PC-9 (cell line): ENCODE data around the gene SORT1. TPM values are rescaled to one million over a fixed set of nuclear protein-coding genes. Genes with fewer than 3 reads are reported as not detected.

ENCODE experiments used
- BruUV-seq: library from RNA; stranded (reverse); fragments of 400-500 nt; replicated peaks from 2 replicates; lab custom pipeline; 2021; lab: Mats Ljungman, UMichigan
- CTCF ChIA-PET: fragments of 300-600 bp; sonication (Branson Sonifier 250); formaldehyde crosslinking; loops from one replicate; lab custom pipeline; 2022; ENCODE audit warnings: antibody characterized with exemption; lab: Charles Lee
- POLR2A ChIA-PET: fragments of 300-600 bp; sonication (Branson Sonifier 250); formaldehyde crosslinking; loops from one replicate; lab custom pipeline; 2022; ENCODE audit warnings: antibody characterized with exemption; ENCODE audit not compliant: unreplicated experiment; lab: Charles Lee
- DNase-seq, 2 experiments: peaks; one replicate each; pipeline versions ENCODE4 v3.0.0 to v3.0.0-alpha.2; 2015 to 2022; ENCODE audit warnings: mixed read lengths in 1 of 2
- H2AFZ ChIP-seq: fragments of 200-600 bp; sonication (generic); 2 replicates; pipeline ENCODE4 v1.8.1; 2017; ENCODE audit warnings: antibody characterized with exemption
- H3F3A ChIP-seq: fragments of 200-600 bp; sonication (generic); 2 replicates; pipeline ENCODE4 v1.8.1; 2017; ENCODE audit warnings: antibody characterized with exemption, mild to moderate bottlenecking, low read depth; ENCODE audit not compliant: insufficient read depth
- H3K27ac ChIP-seq: fragments of 200-600 bp; sonication (generic); 2 replicates; pipeline ENCODE4 v1.6.1; 2016; ENCODE audit warnings: mixed run types
- H3K27me3 ChIP-seq: fragments of 200-600 bp; sonication (generic); 2 replicates; pipeline ENCODE4 v1.6.1; 2016; ENCODE audit warnings: low read depth, mixed run types; ENCODE audit not compliant: insufficient read depth
- H3K36me3 ChIP-seq: fragments of 200-600 bp; sonication (generic); 2 replicates; pipeline ENCODE4 v1.6.1; 2016; ENCODE audit warnings: low read depth, mixed run types
- H3K4me1 ChIP-seq: fragments of 200-600 bp; sonication (generic); replicated peaks from 2 replicates; pipeline ENCODE4 v1.6.1; 2016; ENCODE audit warnings: mixed run types; ENCODE audit not compliant: insufficient read depth
- H3K4me2 ChIP-seq: fragments of 200-600 bp; sonication (generic); 2 replicates; pipeline ENCODE4 v1.6.1; 2017; ENCODE audit warnings: mixed run types
- H3K4me3 ChIP-seq: fragments of 200-600 bp; sonication (generic); 2 replicates; pipeline ENCODE4 v1.6.1; 2016; ENCODE audit warnings: mixed run types
- H3K79me2 ChIP-seq: fragments of 200-600 bp; sonication (generic); 2 replicates; pipeline ENCODE4 v1.6.1; 2017; ENCODE audit warnings: low read depth, mixed run types
- H3K9me2 ChIP-seq: fragments of 200-600 bp; sonication (generic); 2 replicates; pipeline ENCODE4 v1.8.1; 2017; ENCODE audit warnings: mild to moderate bottlenecking; ENCODE audit not compliant: insufficient read depth
- H3K9me3 ChIP-seq: fragments of 200-600 bp; sonication (generic); 2 replicates; pipeline ENCODE4 v1.8.1; 2016; ENCODE audit warnings: low read depth; ENCODE audit not compliant: insufficient read depth
- H4K20me1 ChIP-seq: fragments of 200-600 bp; sonication (generic); 2 replicates; pipeline ENCODE4 v1.8.1; 2017; ENCODE audit not compliant: insufficient read depth
- CTCF ChIP-seq: fragments of 200-600 bp; sonication (generic); conservative IDR thresholded peaks from 2 replicates; pipeline ENCODE4 v1.6.1; 2017; ENCODE audit warnings: mixed run types, antibody characterized with exemption, mild to moderate bottlenecking, moderate library complexity
- EZH2 ChIP-seq: fragments of 200-600 bp; sonication (generic); IDR thresholded peaks from 2 replicates; pipeline ENCODE4 v1.8.0; 2017; ENCODE audit warnings: antibody characterized with exemption, low read depth
- intact Hi-C: fragments of 100-400 bp; cut with micrococcal nuclease; formaldehyde crosslinking; loops from one replicate; pipeline ENCODE4 v1.10.0; 2022; ENCODE audit not compliant: unreplicated experiment
- total RNA-seq: library from RNA; stranded (reverse); gene quantifications from 2 replicates; pipeline ENCODE4 v1.2.3, GENCODE V29; 2021

The SORT1 gene
- total RNA-seq, 1 experiment from 2014 or later = 25.7 TPM

- no peaks in the 10 kb centered on the region for H3K9me3 ChIP-seq
- no peaks in the 10 kb centered on the region; the same call in 1 of the 2 replicates for H3F3A ChIP-seq
- no peaks in the 10 kb centered on the region for H3K36me3 ChIP-seq
- H4K20me1 ChIP-seq = no peaks in the 10 kb centered on the region
- no peak overlapping the region for H2AFZ ChIP-seq
- no TSS peak for BruUV-seq
- ChIA-PET POLR2A (no interaction called here), CTCF (interaction anchor here (0.7 kb wide), 1 partner anchor 220 kb away, joined by 3 read pairs; no protein-coding TSS in a partner anchor)
- H3K27ac ChIP-seq = no peak overlapping the region
- H3K27me3 ChIP-seq = no peaks in the 10 kb centered on the region
- no peaks in the 10 kb centered on the region for H3K9me2 ChIP-seq
- no peak for DNase-seq
- H3K79me2 ChIP-seq = no peaks in the 10 kb centered on the region
- TF ChIP-seq EZH2 = no peak
- no peak for TF ChIP-seq CTCF
- intact Hi-C loops = no loop called here
- no peaks in the 10 kb centered on the region for H3K4me1 ChIP-seq
- no peak overlapping the region for H3K4me3 ChIP-seq
- H3K4me2 ChIP-seq = no peak overlapping the region
Measured at GRCh38 chr1:109312246-109312645, 85.5 kb downstream of the SORT1 start.

- DNase-seq = no peak
- ChIA-PET POLR2A (interaction anchor here (0.7 kb wide), 1 partner anchor 117 kb away, joined by 3 read pairs; no protein-coding TSS in a partner anchor), CTCF (no interaction called here)
- H3K79me2 ChIP-seq = no peaks in the 10 kb centered on the region
- H3K27me3 ChIP-seq = no peaks in the 10 kb centered on the region
- H3F3A ChIP-seq = no peaks in the 10 kb centered on the region; the same call in 1 of the 2 replicates
- H3K9me2 ChIP-seq = no peaks in the 10 kb centered on the region
- H3K9me3 ChIP-seq = no peaks in the 10 kb centered on the region
- H3K4me1 ChIP-seq = no peaks in the 10 kb centered on the region
- no peak for TF ChIP-seq CTCF
- TF ChIP-seq EZH2 = no peak
- no peak overlapping the region for H3K27ac ChIP-seq
- no peak overlapping the region for H2AFZ ChIP-seq
- no peaks in the 10 kb centered on the region for H3K36me3 ChIP-seq
- intact Hi-C loops = no loop called here
- H4K20me1 ChIP-seq = no peaks in the 10 kb centered on the region
- H3K4me3 ChIP-seq = no peak overlapping the region
- H3K4me2 ChIP-seq = no peak overlapping the region
- BruUV-seq = no TSS peak
Measured at GRCh38 chr1:109309347-109309746, 88.4 kb downstream of the SORT1 start.

- H3K79me2 ChIP-seq = no peaks in the 10 kb centered on the region
- BruUV-seq = no TSS peak
- no peaks in the 10 kb centered on the region for H3K9me3 ChIP-seq
- intact Hi-C loops = no loop called here
- no peaks in the 10 kb centered on the region; the same call in 1 of the 2 replicates for H3F3A ChIP-seq
- ChIA-PET POLR2A (no interaction called here), CTCF (no interaction called here)
- H4K20me1 ChIP-seq = no peaks in the 10 kb centered on the region
- no peak for TF ChIP-seq CTCF
- TF ChIP-seq EZH2 = no peak
- DNase-seq = no peak
- no peak overlapping the region for H3K4me2 ChIP-seq
- no peak overlapping the region for H3K27ac ChIP-seq
- H3K36me3 ChIP-seq = no peaks in the 10 kb centered on the region
- H2AFZ ChIP-seq = no peak overlapping the region
- H3K27me3 ChIP-seq = no peaks in the 10 kb centered on the region
- H3K9me2 ChIP-seq = no peaks in the 10 kb centered on the region
- no peaks in the 10 kb centered on the region for H3K4me1 ChIP-seq
- H3K4me3 ChIP-seq = no peak overlapping the region
Measured at GRCh38 chr1:109307274-109308021, 90.3 kb downstream of the SORT1 start.
